CD4-positive, alpha-beta T cell treated with Interleukin-4 for 1 hour (primary cell): ENCODE results near the gene SNX6.
"Not testable (repeated sequence)": the region's sequence is repeated elsewhere in the genome, so short reads cannot be mapped to it uniquely, and the experiment has no call there.

Experiments used
- DNase-seq, 2 donors: peaks; one replicate each; pipeline ENCODE4 v3.0.0-alpha.2; 2020 to 2022

SNX6 gene

GRCh38 chr14:34629657-34630529, at the start of gene SNX6:
TSS of gene SNX6 (minus strand) at chr14:34630148. CDS start at chr14:34630116, 32 bp downstream.
- peak; percentile 85 to 87 for DNase-seq

DNA sequence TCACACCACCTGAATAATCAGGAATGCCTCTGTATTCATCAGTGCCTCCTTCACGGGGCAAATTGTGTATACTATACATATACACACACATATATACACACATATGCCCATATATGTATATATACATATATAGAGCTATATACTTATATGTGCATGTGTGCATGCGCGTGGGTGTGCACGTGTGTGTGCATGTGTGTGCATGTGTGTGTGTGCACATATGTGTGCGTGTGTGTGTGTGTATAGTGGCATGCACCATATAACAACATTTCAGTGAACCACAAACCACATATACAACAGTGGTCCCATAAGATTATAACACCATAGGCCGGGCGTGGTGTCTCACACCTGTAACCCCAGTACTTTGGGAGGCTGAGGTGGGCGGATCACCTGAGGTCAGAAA, 48.8 kb upstream of the SNX6 start:
- DNase-seq: no peak

DNA sequence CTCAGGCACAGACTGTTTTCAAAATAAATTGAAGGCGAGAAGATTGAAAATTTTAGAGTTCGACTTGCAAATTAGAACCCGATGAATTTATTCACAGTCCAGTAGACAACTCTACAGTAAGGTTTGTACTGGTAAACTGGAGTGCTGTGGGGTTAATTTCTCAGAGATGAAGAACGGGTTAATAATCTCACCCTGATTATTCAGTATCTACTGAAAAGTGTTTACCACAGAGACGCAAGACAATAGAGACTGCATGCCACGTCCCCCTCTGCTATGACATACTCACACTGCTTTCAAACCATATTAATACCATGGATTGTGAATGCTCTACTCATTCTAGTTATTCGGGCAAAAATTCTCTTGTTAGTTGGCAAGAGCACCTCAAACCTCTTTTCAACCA, 48.4 kb upstream of the SNX6 start:
- DNase-seq: no peak

GRCh38 chr14:34676516-34677211, 46.7 kb upstream of the SNX6 start:
- no peak for DNase-seq

- DNase-seq: no peak
Observed at GRCh38 chr14:34673702-34674101, 43.8 kb upstream of the SNX6 start.

DNA sequence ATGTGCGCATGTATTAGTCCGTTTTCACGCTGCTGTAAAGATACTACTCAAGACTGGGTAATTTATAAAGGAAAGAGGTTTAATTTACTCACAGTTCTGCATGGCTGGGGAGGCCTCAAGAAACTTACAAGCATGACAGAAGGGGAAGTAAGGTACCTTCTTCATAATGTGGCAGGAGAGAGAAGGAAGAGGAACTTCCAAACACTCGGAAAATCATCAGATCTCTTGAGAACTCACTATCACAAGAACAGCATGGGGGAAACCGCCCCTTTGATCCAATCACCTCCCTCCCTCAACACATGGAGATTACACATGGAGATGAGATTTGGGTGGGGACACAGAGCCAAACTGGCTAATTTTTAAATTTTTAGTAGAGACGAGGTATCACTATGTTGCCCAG, 41.8 kb upstream of the SNX6 start:
- no peak for DNase-seq

GRCh38 chr14:34668111-34668510, 38.2 kb upstream of the SNX6 start:
- DNase-seq: no peak

- DNase-seq: no peak
Observed at GRCh38 chr14:34667007-34667406, 37.1 kb upstream of the SNX6 start.

DNA sequence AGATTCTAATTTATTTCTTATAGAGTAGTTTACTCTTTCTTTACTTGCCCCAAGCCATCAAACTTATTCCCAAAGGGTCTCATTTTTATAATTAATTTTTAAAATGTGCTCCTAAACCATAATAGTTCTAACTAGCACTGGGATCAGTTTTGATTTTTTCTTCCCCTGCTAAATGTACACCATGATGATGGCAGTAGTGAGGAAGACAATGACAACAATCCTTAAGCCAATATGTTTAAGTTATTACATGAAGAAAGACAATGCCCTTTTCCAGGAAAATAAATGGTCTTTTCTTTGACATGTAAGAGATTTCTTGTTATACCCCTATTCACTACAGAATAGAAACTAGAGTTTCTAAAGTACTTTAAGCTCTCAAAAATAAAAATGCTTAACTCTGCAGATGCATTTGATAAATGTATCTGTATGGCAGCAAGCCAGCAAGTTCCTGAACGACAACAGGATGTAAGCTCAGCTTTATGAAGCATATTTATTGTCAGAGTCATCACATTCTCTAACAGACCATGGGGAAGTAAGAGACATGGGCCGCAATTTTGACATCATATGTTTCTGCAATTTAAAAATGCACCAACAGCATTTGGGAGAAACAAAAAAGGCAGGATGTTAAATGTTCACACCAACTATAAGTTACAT, 36.0 kb upstream of the SNX6 start:
- DNase-seq: peak in 1 of 2 donors; percentile 48

- no peak for DNase-seq
Observed at GRCh38 chr14:34662561-34663088, 32.7 kb upstream of the SNX6 start.

DNA sequence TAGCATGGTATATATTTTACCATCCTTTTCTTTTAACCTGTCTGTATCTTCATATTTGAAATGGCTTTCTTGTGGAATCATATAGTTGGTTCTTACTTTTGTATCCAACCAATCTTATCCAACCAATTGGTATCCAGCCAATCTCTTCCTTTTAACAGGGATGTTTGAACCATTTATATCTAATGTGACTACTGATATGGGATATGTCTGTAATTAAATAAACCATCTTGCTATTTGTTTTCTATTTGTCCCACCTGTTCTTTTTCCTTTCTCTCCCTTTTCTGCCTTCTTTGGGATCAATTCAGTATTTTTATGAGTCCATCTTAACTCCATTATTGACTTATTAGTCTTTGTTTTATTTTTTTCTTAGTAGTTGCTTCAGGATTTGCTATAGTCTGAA, 30.8 kb upstream of the SNX6 start:
- no peak for DNase-seq

DNA sequence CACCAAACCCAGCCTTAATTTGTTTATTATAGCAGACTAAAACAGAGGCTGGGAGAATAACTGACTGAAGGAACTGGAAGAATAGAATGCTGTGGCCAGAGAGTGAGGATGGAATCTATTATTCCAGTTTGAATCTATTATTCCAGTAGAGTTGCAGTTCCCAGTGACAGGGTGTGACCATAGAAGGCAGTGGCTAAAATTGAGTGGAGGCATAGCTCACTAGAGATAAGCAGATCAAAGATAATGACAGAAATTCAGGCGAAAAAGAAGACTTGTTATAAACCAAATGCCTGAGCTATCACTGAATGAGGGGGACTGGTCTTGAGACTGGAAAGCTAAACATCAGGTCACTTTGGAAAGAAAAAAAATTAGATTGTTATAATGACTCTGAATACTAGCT, 26.0 kb upstream of the SNX6 start:
- no peak for DNase-seq

DNA sequence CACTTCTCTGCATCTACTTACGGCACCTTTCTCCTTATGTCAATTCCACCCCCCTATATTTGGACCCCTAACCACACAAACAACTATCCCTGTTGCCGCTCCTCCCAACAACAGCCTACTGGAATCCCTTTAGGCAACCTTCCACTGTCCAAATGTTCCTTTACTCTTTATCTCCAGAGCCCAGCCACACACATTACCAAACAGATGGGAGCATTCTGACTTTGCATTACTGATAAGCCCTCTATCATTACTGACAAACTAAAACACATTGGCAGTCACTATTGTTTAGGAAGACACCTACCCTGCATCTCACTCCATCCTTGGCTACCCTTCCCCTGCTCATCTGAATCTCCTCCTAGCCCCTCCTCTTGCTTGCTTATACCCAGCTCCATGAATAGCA, 23.1 kb upstream of the SNX6 start:
- DNase-seq: not testable (repeated sequence)

- DNase-seq: not testable (repeated sequence)
Observed at GRCh38 chr14:34652348-34652747, 22.4 kb upstream of the SNX6 start.

DNA sequence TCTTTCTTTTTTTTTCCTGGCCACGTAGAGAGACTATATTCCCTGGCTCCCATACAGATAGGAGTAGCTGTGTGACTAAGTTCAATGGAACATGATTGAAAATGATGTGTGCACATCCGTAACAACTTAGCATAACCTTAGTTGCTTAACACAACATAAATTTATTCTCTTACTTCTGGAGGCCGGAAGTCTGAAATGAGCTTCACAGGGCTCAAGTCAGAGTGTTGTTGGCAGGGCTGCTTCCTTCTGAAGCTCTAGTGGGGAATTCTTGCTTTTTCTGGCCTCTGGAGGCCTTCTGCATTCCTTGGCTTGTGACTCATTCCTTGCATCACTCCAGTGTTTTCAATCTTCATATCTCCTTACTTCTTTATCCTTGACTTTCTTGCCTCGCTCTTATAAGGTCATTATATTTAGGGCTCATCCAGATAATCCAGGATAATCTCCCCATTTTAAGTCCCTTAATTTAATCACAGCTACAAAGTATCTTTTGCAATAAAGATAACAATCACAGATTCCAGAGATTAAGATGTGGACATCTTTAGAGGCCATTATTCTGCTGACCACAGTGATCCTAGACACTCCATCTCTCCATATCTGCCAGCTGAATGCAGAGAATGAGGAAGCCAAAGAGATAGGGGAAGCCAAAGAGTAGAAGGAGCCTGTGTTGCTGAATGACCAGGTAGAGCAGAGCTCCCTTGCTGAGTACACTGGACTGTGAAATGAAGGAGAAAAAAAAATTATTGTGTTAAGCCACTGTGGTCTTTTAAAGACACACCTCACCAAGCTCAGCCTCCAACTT, 21.0 kb upstream of the SNX6 start:
- DNase-seq: no peak

DNA sequence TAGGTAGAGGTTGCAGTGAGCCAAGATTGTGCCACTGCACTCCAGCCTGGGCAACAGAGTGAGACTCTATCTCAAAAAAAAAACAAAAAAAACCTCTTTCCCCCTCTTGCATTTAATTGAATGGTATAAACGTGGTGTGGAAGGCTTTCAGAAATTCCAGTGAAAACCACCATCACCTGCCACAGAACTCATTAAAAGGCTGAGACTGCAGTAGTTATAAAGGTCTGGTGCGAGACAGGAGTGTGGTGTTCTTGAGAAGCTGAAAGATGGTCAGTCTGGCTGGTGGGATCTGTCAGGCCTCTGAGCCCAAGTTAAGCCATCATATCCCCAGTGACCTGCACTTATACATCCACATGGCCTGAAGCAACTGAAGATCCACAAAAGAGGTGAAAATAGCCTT, 20.1 kb upstream of the SNX6 start:
- DNase-seq: not testable (repeated sequence)

DNA sequence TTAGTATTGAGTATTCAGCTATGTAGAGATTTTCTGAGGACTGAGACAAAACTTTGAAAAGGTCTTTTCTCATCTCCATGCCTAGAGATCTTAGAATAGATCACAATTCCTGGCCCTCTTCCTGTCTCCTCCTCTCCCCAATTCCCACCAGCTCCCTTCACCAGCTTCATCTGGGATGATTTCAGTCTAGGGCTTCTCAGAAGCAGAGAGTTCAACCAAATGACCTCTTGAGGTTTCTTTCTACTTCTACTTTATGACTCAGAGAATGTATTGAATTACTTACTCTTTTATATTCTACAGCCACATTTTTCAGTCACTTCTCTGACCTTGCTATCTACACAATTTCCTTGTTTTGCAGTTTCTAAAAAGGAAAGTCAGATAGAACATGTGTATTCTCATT, 19.4 kb upstream of the SNX6 start:
- no peak for DNase-seq

DNA sequence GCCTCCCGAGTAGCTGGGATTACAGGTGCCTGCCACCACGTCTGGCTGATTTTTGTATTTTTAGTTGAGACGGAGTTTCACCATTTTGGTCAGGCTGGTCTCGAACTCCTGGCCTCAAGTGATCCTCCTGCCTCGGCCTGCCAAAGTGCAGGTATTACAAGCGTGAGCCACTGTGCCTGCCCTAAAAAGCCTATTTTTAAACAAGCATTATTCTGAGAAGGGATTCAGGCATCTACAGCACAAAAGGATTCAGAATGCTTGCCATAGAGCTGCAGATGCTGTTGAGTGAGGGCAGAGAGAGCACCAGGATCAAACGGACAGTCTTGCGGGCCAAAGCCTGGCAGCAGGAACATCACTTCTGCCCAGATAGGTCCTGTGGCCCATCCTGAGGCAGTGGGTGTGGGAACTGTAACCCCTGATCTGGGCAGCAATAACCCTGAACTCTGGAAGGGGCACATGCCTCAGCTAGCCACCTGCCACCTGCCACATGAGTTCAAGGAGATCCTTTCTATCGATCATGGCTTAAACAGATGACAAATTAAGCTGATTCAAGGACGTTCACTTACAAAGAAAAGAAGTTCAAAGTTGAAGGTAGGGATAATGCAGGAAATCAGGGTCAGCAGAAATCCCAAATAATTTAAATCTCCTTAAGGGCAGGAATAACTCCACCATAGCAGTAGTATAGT, 16.8 kb upstream of the SNX6 start:
- DNase-seq: no peak

- DNase-seq: no peak
Observed at GRCh38 chr14:34643361-34643760, 13.4 kb upstream of the SNX6 start.

DNA sequence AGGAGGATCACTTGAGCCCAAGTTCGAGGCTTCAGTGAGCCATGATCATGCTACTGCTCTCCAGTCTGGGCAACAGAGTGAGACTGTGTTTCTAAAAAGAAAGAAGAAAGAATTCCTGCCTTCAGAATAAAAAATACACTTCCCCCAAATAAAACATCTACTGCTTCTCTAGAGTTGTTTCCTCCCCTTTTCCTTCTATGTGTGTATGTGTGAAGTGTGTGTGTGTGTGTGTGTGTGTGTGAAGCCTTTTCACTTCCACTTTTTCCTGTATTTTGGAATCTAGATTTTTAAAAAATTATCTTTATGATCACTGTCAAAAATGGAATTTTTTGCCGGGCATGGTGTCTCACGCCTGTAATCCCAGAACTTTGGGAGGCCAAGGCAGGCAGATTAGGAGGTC, 12.6 kb upstream of the SNX6 start:
- DNase-seq: no peak

DNA sequence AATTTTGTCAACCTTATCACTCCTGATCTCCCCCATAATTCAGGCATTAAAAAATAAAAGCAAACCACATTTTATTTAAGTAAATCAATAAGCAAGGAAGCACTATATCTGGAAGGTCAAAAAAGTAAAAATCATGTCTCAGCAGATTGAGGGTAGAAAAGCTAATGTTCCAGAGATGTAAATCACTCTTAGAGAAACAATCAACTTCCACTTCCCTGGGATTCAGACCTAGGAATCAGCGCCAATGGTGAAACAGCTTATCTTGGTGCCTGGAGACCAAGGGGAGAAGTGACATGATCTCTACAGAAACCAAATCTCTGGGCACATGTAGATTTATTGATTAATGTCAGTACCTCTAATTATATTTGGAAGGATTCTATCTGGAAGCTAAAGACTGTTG, 10.9 kb upstream of the SNX6 start:
- DNase-seq: no peak

GRCh38 chr14:34634360-34634771, 4.4 kb upstream of the SNX6 start:
- DNase-seq: not testable (repeated sequence)
